ENCODE results near the gene WDR82. TPM values are rescaled to one million over a fixed set of nuclear protein-coding genes. Genes with fewer than 3 reads are reported as not detected.

The WDR82 gene
- total and polyA plus RNA-seq, 9 of the 15 experiments (the other 6 are each of a cell fraction or from before 2014, with no cell fraction given) = 6.4 to 62.9 (median 37.1) TPM

DNA sequence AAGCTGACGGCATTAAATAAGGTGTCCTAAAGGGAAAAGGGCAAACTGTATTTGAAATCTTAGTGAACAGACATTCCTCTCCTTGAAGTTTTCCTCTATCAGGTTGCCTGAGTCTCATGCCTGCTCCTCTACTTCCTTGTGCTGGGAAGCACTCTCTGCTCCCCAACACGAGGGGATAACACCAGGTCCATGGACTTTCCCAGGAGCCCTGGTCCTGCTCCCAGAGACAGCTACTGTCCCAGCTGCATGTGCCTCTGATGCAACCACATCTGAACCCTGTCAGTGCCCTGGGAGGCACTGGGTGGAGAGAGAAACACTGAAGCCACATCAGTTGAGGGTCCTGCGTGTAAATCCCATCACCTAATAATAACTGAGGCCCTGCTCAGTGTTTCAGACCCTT, 60.4 kb downstream of the WDR82 start:
- no peak for FAIRE-seq
- H3K9ac ChIP-seq (ENCODE audit: insufficient read depth in 1 of 2, low read depth in 2 of 2, low read length in 2 of 2) = peak overlapping the region in 1 of 2 experiments; percentile 84; a peak in 1 of 4 replicates
- CTCF ChIA-PET (ENCODE audit: low intra/inter-chr PET ratio) = interaction anchor here (0.5 kb wide), 1 partner anchor 14 kb away, joined by 3 read pairs; no protein-coding TSS in a partner anchor

More for the DNA sequence above, 60.4 kb downstream of the WDR82 start:
- Histone ChIP-seq H3K27me3 (ENCODE audit: control insufficient read depth in 2 of 2, insufficient read depth in 2 of 2, low read length in 2 of 2) (no peaks in the 10 kb centered on the region), H3K4me2 (ENCODE audit: insufficient read depth, low read length) (peak overlapping the region; percentile 59), H3K79me2 (ENCODE audit: control insufficient read depth, insufficient read depth, low read length) (no peaks in the 10 kb centered on the region), H4K20me1 (replicated peaks; ENCODE audit: control insufficient read depth, insufficient read depth, low read length) (no peaks in the 10 kb centered on the region), H2AFZ (ENCODE audit: low read depth, low read length) (peak overlapping the region; percentile 74), H3K9me1 (ENCODE audit: control insufficient read depth, insufficient read depth, low read length) (no peaks in the 10 kb centered on the region), H3K4me3 (no peak overlapping the region), H3K4me1 (replicated peaks in 1 of 2; ENCODE audit: control insufficient read depth in 2 of 2, insufficient read depth in 2 of 2, low read length in 2 of 2) (peaks cover 27 to 47% of the 10 kb centered on the region in 2 experiments), H3K36me3 (ENCODE audit: control insufficient read depth, insufficient read depth, low read length) (peaks cover 21% of the 10 kb centered on the region), H3K27ac (ENCODE audit: extremely low read depth, low read depth, low read length) (no peak overlapping the region; the same call in 2 of the 3 replicates), H3K9me3 (replicated peaks; ENCODE audit: control insufficient read depth, insufficient read depth, low read depth, low read length) (no peaks in the 10 kb centered on the region)
- POLR2A ChIA-PET = interaction anchor here (0.6 kb wide), 1 partner anchor 142 kb away, joined by 3 read pairs; no protein-coding TSS in a partner anchor
- peak; percentile 33; the same call in 1 of the 2 replicates for TF ChIP-seq MYC (IDR thresholded peaks at IDR 0.05; ENCODE audit: low read depth, low read length)
- no peak for TF ChIP-seq MYC (CRISPR knock-in tag; IDR thresholded peaks at IDR 0.05; ENCODE audit: borderline replicate concordance, low read depth)
- TF ChIP-seq MCM7 (IDR thresholded peaks at IDR 0.05) = no peak
- TF ChIP-seq L3MBTL2 (IDR thresholded peaks at IDR 0.05) = 0 out of 2 replicates have a peak, but pooled peaks have one; percentile 14
- TF ChIP-seq, protein P1, sequence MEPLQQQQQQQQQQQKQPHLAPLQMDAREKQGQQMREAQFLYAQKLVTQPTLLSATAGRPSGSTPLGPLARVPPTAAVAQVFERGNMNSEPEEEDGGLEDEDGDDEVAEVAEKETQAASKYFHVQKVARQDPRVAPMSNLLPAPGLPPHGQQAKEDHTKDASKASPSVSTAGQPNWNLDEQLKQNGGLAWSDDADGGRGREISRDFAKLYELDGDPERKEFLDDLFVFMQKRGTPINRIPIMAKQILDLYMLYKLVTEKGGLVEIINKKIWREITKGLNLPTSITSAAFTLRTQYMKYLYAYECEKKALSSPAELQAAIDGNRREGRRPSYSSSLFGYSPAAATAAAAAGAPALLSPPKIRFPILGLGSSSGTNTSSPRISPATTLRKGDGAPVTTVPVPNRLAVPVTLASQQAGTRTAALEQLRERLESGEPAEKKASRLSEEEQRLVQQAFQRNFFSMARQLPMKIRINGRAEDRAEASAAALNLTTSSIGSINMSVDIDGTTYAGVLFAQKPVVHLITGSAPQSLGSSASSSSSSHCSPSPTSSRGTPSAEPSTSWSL (CRISPR knock-in tag; IDR thresholded peaks at IDR 0.05; ENCODE audit: borderline replicate concordance) = no peak
- no peak for TF ChIP-seq IFI16 (CRISPR knock-in tag; IDR thresholded peaks at IDR 0.05)
- DNase-seq (ENCODE audit: extremely low read depth in 1 of 4, low spot score in 3 of 4) (no peak), ATAC-seq (peak; percentile 10)
- intact Hi-C loops (cut with micrococcal nuclease) = no loop called here
- WGBS (ENCODE audit: insufficient coverage, low coverage, missing lambda C conversion rate) = 69% methylated on average over 2 of the region's 3 CpGs
- BruUV-seq (replicated peaks) = no TSS peak
- in situ Hi-C loops (cut with MboI) = no loop called here
